ENCODE measurements around the gene INPP5D. TPM values are rescaled to one million over a fixed set of nuclear protein-coding genes. Genes with fewer than 3 reads are reported as not detected.

INPP5D gene
- total and polyA plus RNA-seq, 2 donors (not counting 1 experiment from before 2014, with no cell fraction given) = 152 to 444 TPM

DNA sequence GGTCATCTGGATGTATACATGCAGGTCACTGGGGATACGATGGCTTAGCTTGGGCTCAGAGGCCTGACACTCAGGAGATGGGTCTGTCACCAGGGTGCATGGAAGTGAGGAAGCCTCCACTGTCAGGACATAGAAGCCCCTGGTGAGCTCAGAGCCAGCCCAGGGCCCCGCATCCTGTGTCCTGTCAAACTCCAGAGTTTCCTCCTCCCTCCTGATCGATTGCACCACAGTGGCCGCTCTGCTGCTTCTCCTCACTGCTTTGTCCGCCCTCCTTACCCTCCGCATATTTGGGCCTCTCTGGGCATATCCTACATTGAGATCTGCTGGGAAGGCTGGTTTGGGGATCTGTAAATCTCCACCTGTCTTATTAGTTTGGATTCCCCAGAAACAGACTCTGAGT, 153.8 kb downstream of the INPP5D start:
- Histone ChIP-seq H3K9ac (ENCODE audit: low read length) (no peak overlapping the region), H3K27me3 (replicated peaks in 1 of 4; ENCODE audit: control extremely low read depth in 1 of 4, control insufficient read depth in 3 of 4, insufficient read depth in 4 of 4, low read length in 3 of 4) (no peaks in the 10 kb centered on the region), H3K4me2 (replicated peaks; ENCODE audit: low read depth, low read length, poor library complexity, severe bottlenecking) (no peak overlapping the region), H3K9me3 (ENCODE audit: control extremely low read depth in 1 of 3, control insufficient read depth in 2 of 3, insufficient read depth in 1 of 3, low read length in 2 of 3) (no peaks in the 10 kb centered on the region), H3K27ac (ENCODE audit: low read length in 2 of 2) (no peak overlapping the region), H4K20me1 (ENCODE audit: control insufficient read depth, insufficient read depth, low read length, poor library complexity, severe bottlenecking) (no peaks in the 10 kb centered on the region), H2AFZ (ENCODE audit: insufficient read depth, low read depth, low read length, poor library complexity, severe bottlenecking) (no peak overlapping the region), H3K4me3 (ENCODE audit: control extremely low read depth in 1 of 5, extremely low read depth in 1 of 5, insufficient read depth in 1 of 5, low read depth in 2 of 5, low read length in 4 of 5) (no peak overlapping the region), H3K36me3 (replicated peaks in 1 of 2; ENCODE audit: control extremely low read depth in 1 of 2, control insufficient read depth in 1 of 2, extremely low read depth in 1 of 2, insufficient read depth in 2 of 2, low read length in 1 of 2) (peaks cover 0 to 15% of the 10 kb centered on the region in 2 experiments), H3K79me2 (ENCODE audit: control insufficient read depth, insufficient read depth, low read length) (no peaks in the 10 kb centered on the region), H3K4me1 (ENCODE audit: control insufficient read depth in 2 of 2, insufficient read depth in 2 of 2, low read length in 2 of 2) (no peaks in the 10 kb centered on the region)
- Mint-ChIP-seq H3K4me3 (no peak overlapping the region), H3K4me1 (peaks cover 10% of the 10 kb centered on the region), H3K27ac (no peak overlapping the region), H3K9me3 (ENCODE audit: insufficient read depth) (no peaks in the 10 kb centered on the region), H3K27me3 (no peaks in the 10 kb centered on the region)
- WGBS (ENCODE audit: insufficient coverage) = 100% methylated on average over 6 of the region's 6 CpGs
- ChIA-PET POLR2A (no interaction called here), CTCF (no interaction called here)
- DNase-seq = no peak
- no peak for ATAC-seq (ENCODE audit: low read depth)
- TF ChIP-seq EZH2 (IDR thresholded peaks at IDR 0.05; ENCODE audit: borderline replicate concordance, insufficient read depth, low read depth, low read length, poor library complexity, severe bottlenecking) = no peak
- TF ChIP-seq, protein P1, sequence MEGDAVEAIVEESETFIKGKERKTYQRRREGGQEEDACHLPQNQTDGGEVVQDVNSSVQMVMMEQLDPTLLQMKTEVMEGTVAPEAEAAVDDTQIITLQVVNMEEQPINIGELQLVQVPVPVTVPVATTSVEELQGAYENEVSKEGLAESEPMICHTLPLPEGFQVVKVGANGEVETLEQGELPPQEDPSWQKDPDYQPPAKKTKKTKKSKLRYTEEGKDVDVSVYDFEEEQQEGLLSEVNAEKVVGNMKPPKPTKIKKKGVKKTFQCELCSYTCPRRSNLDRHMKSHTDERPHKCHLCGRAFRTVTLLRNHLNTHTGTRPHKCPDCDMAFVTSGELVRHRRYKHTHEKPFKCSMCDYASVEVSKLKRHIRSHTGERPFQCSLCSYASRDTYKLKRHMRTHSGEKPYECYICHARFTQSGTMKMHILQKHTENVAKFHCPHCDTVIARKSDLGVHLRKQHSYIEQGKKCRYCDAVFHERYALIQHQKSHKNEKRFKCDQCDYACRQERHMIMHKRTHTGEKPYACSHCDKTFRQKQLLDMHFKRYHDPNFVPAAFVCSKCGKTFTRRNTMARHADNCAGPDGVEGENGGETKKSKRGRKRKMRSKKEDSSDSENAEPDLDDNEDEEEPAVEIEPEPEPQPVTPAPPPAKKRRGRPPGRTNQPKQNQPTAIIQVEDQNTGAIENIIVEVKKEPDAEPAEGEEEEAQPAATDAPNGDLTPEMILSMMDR (IDR thresholded peaks at IDR 0.05) = no peak
- intact Hi-C loops (cut with micrococcal nuclease) = no loop called here

DNA sequence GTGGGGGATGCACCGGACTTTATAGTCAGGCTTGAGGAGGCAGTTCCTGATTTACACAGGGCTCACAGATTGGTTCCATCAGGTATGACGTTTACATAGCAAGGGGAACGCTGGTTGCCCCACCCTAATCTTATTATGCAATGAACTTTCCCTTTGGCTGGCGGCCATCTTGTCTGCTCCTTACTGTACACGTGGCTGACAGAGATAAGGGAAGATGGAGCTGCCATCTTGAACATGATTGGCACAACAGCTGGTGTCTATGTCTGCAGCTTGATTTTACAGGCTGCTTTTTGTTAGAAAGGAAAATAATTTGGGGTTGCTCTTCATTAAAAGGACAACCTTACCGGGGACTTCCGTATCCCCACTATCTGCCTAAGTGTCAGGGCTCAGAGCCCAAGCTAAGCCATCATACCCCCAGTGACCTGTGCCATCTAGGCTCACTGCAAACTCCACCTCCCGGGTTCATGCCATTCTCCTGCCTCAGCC, 157.8 kb downstream of the INPP5D start:
- POLR2A ChIA-PET = no interaction called here

More for the DNA sequence above, 157.8 kb downstream of the INPP5D start:
- no peaks in the 10 kb centered on the region for H3K27me3 Mint-ChIP-seq
- H3K9me3 Mint-ChIP-seq (ENCODE audit: insufficient read depth) = no peaks in the 10 kb centered on the region
- H3K4me3 Mint-ChIP-seq = no peak overlapping the region
- Histone ChIP-seq H4K20me1 (ENCODE audit: control insufficient read depth, insufficient read depth, low read length, poor library complexity, severe bottlenecking) (no peaks in the 10 kb centered on the region), H2AFZ (ENCODE audit: insufficient read depth, low read depth, low read length, poor library complexity, severe bottlenecking) (no peak overlapping the region), H3K36me3 (replicated peaks in 1 of 2; ENCODE audit: control extremely low read depth in 1 of 2, control insufficient read depth in 1 of 2, extremely low read depth in 1 of 2, insufficient read depth in 2 of 2, low read length in 1 of 2) (no peaks in the 10 kb centered on the region), H3K9ac (ENCODE audit: low read length) (no peak overlapping the region), H3K4me3 (ENCODE audit: control extremely low read depth in 1 of 5, extremely low read depth in 1 of 5, insufficient read depth in 1 of 5, low read depth in 2 of 5, low read length in 4 of 5) (no peak overlapping the region), H3K79me2 (ENCODE audit: control insufficient read depth, insufficient read depth, low read length) (no peaks in the 10 kb centered on the region), H3K4me2 (replicated peaks; ENCODE audit: low read depth, low read length, poor library complexity, severe bottlenecking) (no peak overlapping the region), H3K9me3 (ENCODE audit: control extremely low read depth in 1 of 3, control insufficient read depth in 2 of 3, insufficient read depth in 1 of 3, low read length in 2 of 3) (no peaks in the 10 kb centered on the region), H3K4me1 (ENCODE audit: control insufficient read depth in 2 of 2, insufficient read depth in 2 of 2, low read length in 2 of 2) (no peaks in the 10 kb centered on the region), H3K27ac (ENCODE audit: low read length in 2 of 2) (no peak overlapping the region), H3K27me3 (replicated peaks in 1 of 4; ENCODE audit: control extremely low read depth in 1 of 4, control insufficient read depth in 3 of 4, insufficient read depth in 4 of 4, low read length in 3 of 4) (no peaks in the 10 kb centered on the region)
- intact Hi-C loops (cut with micrococcal nuclease) = no loop called here
- no peak for ATAC-seq (ENCODE audit: low read depth)
- no peak for DNase-seq
- no peak overlapping the region for H3K27ac Mint-ChIP-seq
- TF ChIP-seq, protein P1 (IDR thresholded peaks at IDR 0.05) = no peak
- no peak for TF ChIP-seq EZH2 (IDR thresholded peaks at IDR 0.05; ENCODE audit: borderline replicate concordance, insufficient read depth, low read depth, low read length, poor library complexity, severe bottlenecking)
- H3K4me1 Mint-ChIP-seq = peaks cover 2% of the 10 kb centered on the region
- CTCF ChIA-PET = interaction anchor here (0.6 kb wide), 1 partner anchor 45 kb away, joined by 3 read pairs; no protein-coding TSS in a partner anchor
- WGBS (ENCODE audit: insufficient coverage) = 94% methylated on average over 3 of the region's 8 CpGs
